Esophagus squamous epithelium (tissue), 5 donors: ENCODE data around the gene DST. TPM values are rescaled to one million over a fixed set of nuclear protein-coding genes. Genes with fewer than 3 reads are reported as not detected.

Experiments
- DNase-seq: peaks from one replicate; lab custom pipeline; 2025; lab: John Stamatoyannopoulos, UW
- H3K27ac ChIP-seq, 4 donors: fragments of 200-600 bp; sonication (generic); one replicate each; pipeline ENCODE4 v1.5.1; 2016 to 2019; ENCODE audit warnings: mild to moderate bottlenecking in 1 of 4
- H3K27me3 ChIP-seq, 4 donors: fragments of 200-600 bp; sonication (generic); 1 replicate in 3 of 4; 2 replicates in 1 of 4; pipeline versions ENCODE4 v1.5.1 to v1.6.0; 2017 to 2021; ENCODE audit warnings: antibody characterized with exemption in 1 of 4
- H3K36me3 ChIP-seq, 3 donors: fragments of 200-600 bp; sonication (generic); one replicate each; pipeline ENCODE4 v1.5.1; 2016 to 2019
- H3K4me1 ChIP-seq, 3 donors: fragments of 200-600 bp; sonication (generic); one replicate each; pipeline ENCODE4 v1.5.1; 2017 to 2019
- H3K4me3 ChIP-seq, 4 donors: fragments of 200-600 bp; sonication (generic); 1 replicate in 3 of 4; 2 replicates in 1 of 4; pipeline ENCODE4 v1.5.1; 2016 to 2019; ENCODE audit warnings: mild to moderate bottlenecking in 2 of 4, moderate library complexity in 1 of 4
- H3K9me3 ChIP-seq, 3 donors: fragments of 200-600 bp; sonication (generic); one replicate each; pipeline ENCODE4 v1.5.1; 2016 to 2019
- POLR2A ChIP-seq, 4 donors: fragments of 450-650 bp; IDR thresholded peaks; one replicate each; pipeline ENCODE4 v1.6.1; 2017; ENCODE audit warnings: antibody characterized with exemption in 4 of 4, mild to moderate bottlenecking in 4 of 4, moderate library complexity in 3 of 4
- WGBS, 2 donors: methylation state at CpG; one replicate each; pipeline ENCODE4 v1.1.5; 2018; 5-methylcytosine and 5-hydroxymethylcytosine counted together
- intact Hi-C: fragments of 100-400 bp; cut with DNase I; formaldehyde crosslinking; loops from one replicate; pipeline ENCODE4 v1.15.0; 2022
- total RNA-seq, 4 donors: library from RNA; depleted of rRNA; stranded (reverse); fragments of >200 nt; gene quantifications; one replicate each; pipeline ENCODE4 v1.1.0, GENCODE V29; 2016
- TF ChIP-seq, protein P1 (sequence below), 6 experiments: fragments of 450-650 bp in 4 of 6; fragments of 200-600 bp in 2 of 6; sonication (generic) in 2 of 6; IDR thresholded peaks; one replicate each; pipeline ENCODE4 v1.5.1; 2016 to 2019; ENCODE audit warnings: antibody characterized with exemption in 6 of 6, mild to moderate bottlenecking in 4 of 6, moderate library complexity in 4 of 6
- donor health status: DM: yes; HTN: yes; CAD: no.

DST gene
- total RNA-seq, 4 donors from 2014 or later = 134 to 468 (median 175) TPM

DNA sequence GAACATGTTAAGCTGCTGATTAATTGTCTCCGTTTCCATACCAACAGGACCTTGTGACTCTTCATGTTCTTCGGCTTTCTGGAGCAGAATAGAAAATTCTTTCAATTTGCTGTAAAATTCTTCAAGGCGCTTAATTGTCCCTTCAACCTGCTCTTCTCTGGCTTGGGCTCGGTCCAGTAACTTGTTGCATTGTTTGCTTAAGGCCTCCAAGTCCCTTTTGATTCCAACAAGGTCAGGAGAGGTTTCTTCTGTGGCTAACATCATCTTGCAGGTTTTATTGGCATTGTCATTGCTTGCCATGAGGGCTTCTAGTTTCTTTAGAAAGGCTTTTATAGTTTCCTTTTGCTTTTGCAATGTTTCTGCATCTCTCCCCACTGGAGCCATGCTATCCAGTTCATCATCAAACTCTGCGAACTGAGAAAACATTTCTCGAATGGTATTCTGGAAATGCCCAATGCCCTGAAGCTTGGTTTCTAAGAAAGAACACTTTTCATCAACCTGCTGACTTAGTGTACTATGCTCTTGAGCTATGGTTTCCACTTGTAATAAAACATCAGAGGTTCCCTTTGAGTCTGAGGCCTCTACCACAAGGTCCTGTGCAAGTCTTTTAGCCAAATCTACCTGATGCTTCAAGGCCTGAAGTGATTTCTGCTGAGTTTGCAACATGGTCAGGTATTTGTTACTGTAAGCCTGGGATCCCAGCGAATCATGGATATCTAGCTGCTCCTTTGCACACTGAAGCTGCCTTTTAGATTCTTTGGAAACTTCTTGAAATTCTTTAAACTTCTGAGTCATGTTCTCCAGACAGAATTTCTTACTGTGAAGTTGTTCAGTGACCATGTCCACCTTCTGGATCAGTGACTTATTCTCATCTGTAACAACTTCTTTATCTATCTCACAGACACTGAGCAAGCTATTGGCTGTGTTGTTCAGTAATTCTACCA, 90.2 kb downstream of the DST start:
- WGBS, 2 donors = 84 to 88% methylated on average over 7 of the region's 7 CpGs
- no peak for DNase-seq
- no peak overlapping the region for H3K27ac ChIP-seq
- H3K9me3 ChIP-seq = no peaks in the 10 kb centered on the region
- H3K27me3 ChIP-seq = no peaks in the 10 kb centered on the region
- intact Hi-C loops = no loop called here
- no peak overlapping the region for H3K4me3 ChIP-seq
- TF ChIP-seq POLR2A (IDR thresholded peaks at IDR 0.05) = no peak
- TF ChIP-seq, protein P1, sequence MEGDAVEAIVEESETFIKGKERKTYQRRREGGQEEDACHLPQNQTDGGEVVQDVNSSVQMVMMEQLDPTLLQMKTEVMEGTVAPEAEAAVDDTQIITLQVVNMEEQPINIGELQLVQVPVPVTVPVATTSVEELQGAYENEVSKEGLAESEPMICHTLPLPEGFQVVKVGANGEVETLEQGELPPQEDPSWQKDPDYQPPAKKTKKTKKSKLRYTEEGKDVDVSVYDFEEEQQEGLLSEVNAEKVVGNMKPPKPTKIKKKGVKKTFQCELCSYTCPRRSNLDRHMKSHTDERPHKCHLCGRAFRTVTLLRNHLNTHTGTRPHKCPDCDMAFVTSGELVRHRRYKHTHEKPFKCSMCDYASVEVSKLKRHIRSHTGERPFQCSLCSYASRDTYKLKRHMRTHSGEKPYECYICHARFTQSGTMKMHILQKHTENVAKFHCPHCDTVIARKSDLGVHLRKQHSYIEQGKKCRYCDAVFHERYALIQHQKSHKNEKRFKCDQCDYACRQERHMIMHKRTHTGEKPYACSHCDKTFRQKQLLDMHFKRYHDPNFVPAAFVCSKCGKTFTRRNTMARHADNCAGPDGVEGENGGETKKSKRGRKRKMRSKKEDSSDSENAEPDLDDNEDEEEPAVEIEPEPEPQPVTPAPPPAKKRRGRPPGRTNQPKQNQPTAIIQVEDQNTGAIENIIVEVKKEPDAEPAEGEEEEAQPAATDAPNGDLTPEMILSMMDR (IDR thresholded peaks at IDR 0.05) = no peak
- peaks cover 0 to 44% (median 8%) of the 10 kb centered on the region in 3 donors for H3K4me1 ChIP-seq
- H3K36me3 ChIP-seq = peaks cover 0 to 17% (median 0%) of the 10 kb centered on the region in 3 donors

DNA sequence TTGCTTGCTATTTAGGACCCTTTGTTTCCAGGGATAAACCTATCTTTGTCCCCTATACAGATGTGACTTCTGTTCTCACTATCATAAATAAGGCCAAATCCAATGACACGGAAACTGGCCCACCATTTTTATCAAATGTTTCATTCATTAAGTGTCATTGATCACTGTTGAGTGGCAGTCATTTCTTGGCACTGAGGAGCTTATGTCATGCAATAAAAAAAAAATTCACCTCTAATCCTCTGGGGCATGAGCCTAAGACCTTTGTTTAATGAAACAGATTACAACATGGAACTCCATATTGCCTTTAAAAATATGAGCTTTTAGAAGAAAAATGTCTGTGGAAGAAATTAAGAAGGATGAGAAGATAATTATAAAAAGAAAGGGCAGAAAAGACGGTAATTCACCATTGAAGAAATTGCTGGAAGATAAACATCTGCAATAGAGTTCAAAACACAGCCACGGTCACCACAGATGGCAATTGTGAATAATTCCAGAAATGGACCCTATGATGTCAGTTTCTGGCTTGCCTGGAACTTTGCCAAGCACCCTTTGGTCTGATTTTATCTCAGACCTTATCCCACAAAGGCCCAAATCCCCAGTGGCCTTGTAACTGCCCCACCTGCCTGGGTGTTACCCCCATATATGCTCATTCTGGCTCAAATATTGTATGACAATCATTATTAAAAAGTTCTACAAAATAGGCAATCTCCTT, 91.1 kb downstream of the DST start:
- Histone ChIP-seq H3K27me3 (no peaks in the 10 kb centered on the region), H3K36me3 (peaks cover 0 to 17% (median 0%) of the 10 kb centered on the region in 3 donors), H3K4me1 (peaks cover 0 to 51% (median 8%) of the 10 kb centered on the region in 3 donors), H3K9me3 (no peaks in the 10 kb centered on the region), H3K27ac (peak overlapping the region in 3 of 4 donors; percentile 17 to 68 (median 42)), H3K4me3 (no peak overlapping the region)
- TF ChIP-seq, protein P1 (IDR thresholded peaks at IDR 0.05) = no peak
- TF ChIP-seq POLR2A (IDR thresholded peaks at IDR 0.05) = no peak
- WGBS, 2 donors = 78 to 87% methylated on average over 3 of the region's 3 CpGs
- intact Hi-C loops = no loop called here
- no peak for DNase-seq

DNA sequence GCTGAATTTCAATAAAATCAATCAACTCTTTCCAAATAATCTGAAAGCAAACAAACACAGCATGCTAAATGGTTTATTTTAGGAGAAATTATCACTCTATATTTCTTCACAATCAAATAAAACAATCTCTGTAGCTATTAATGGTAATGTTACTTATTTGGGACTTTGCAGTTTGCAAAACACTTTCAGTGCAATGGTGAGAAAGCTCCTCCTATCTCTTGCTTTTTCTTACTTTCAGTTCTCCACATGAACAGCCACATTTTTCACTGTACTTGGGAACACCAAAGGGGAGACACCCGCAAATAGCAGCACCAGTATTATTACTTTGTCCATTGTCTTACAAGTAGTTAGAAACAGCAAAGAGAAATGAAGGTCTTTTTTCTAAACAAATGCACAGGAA, 92.4 kb downstream of the DST start:
- Histone ChIP-seq H3K9me3 (no peaks in the 10 kb centered on the region), H3K4me3 (peak overlapping the region in 2 of 4 donors; percentile 1 to 36), H3K27me3 (no peaks in the 10 kb centered on the region), H3K36me3 (peaks cover 0 to 10% (median 0%) of the 10 kb centered on the region in 3 donors), H3K27ac (peak overlapping the region in 3 of 4 donors; percentile 42 to 68 (median 50)), H3K4me1 (peaks cover 0 to 49% (median 8%) of the 10 kb centered on the region in 3 donors)
- intact Hi-C loops = no loop called here
- DNase-seq = no peak
- TF ChIP-seq, protein P1 (IDR thresholded peaks at IDR 0.05) = no peak
- TF ChIP-seq POLR2A (IDR thresholded peaks at IDR 0.05) = no peak
- 9 to 16% methylated on average over 1 of the region's 1 CpG for WGBS, 2 donors

DNA sequence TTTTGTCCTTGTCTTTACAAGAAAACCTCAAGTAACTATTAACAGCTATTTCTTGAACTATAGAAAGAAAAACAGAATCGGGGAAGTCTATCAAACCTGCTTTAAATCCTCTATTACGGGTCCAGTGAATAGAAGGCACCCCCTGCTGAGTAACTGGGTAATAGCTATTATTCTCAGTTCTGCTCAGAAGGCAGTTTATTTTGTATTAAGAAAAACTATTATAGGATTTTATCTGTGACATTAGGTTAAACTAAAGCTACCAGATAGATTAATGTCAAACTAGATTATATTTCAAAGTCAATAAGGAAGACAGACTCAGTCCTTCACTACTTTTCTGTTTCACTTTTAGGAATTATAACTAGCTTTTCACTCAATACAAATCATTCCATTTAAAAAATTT, 93.7 kb downstream of the DST start:
- no peak for DNase-seq
- Histone ChIP-seq H3K27ac (peak overlapping the region in 3 of 4 donors; percentile 42 to 68 (median 55)), H3K4me1 (peaks cover 0 to 48% (median 5%) of the 10 kb centered on the region in 3 donors), H3K36me3 (peaks cover 0 to 8% (median 0%) of the 10 kb centered on the region in 3 donors), H3K9me3 (no peaks in the 10 kb centered on the region), H3K4me3 (peak overlapping the region in 1 of 4 donors; percentile 4), H3K27me3 (no peaks in the 10 kb centered on the region)
- intact Hi-C loops = no loop called here
- WGBS, 2 donors = 11 to 24% methylated on average over 2 of the region's 2 CpGs
- no peak for TF ChIP-seq POLR2A (IDR thresholded peaks at IDR 0.05)
- TF ChIP-seq, protein P1 (IDR thresholded peaks at IDR 0.05) = peak in 4 of 6 experiments; percentile 10 to 34 (median 26)
